K562 (cell line): ENCODE results near the gene UNC13C. TPM values are rescaled to one million over a fixed set of nuclear protein-coding genes. Genes with fewer than 3 reads are reported as not detected.

Experiments
- ATAC-seq: fragments of 200-7000 bp; cut with Tn5 transposase; 3 replicates; pipeline ENCODE4 v1.9.1; 2020; ENCODE audit warnings: moderate library complexity
- BruUV-seq: library from RNA; stranded (reverse); fragments of 400-500 nt; replicated peaks from 2 replicates; lab custom pipeline; 2021; lab: Mats Ljungman, UMichigan
- CTCF ChIA-PET: fragments of 300-600 bp; formaldehyde crosslinking; extraction: SDS; loops from one replicate; lab custom pipeline; 2021; ENCODE audit warnings: low intra/inter-chr PET ratio; lab: Yijun Ruan, JAX
- POLR2A ChIA-PET: fragments of 300-600, 350-650 bp; sonication (Branson Sonifier 250); formaldehyde crosslinking; extraction: SDS; loops from one replicate; lab custom pipeline; 2021; ENCODE audit warnings: antibody characterized with exemption, inconsistent platforms; lab: Yijun Ruan, JAX
- DNase-seq, 4 experiments: peaks; one replicate each; pipeline versions ENCODE4 v3.0.0 to v3.0.0-alpha.2; 2011 to 2018; ENCODE audit warnings: low spot score in 3 of 4, mixed read lengths in 3 of 4; ENCODE audit errors: extremely low read depth in 1 of 4
- FAIRE-seq: peaks from 2 replicates; lab custom pipeline; 2011; peaks lifted over from hg19 to GRCh38; lab: Jason Lieb, UNC
- H2AFZ ChIP-seq: 2 replicates; pipeline ENCODE4 v1.6.0; 2011; ENCODE audit warnings: low read depth, low read length, control low read depth, inconsistent platforms
- H3K27ac ChIP-seq: fragments of 200-600 bp; 3 replicates; pipeline ENCODE4 v1.8.0; 2011; ENCODE audit warnings: low read depth, mild to moderate bottlenecking, control low read depth, inconsistent platforms, low read length, moderate library complexity, mixed read lengths; ENCODE audit errors: extremely low read depth
- H3K27me3 ChIP-seq, 2 experiments: fragments of 300-600 bp in 1 of 2; 2 replicates in 1 of 2; 3 replicates in 1 of 2; pipeline versions ENCODE4 v1.6.0 to v1.8.0; 2011; ENCODE audit warnings: inconsistent platforms in 2 of 2, low read length in 2 of 2, mild to moderate bottlenecking in 1 of 2, mixed read lengths in 1 of 2, moderate library complexity in 1 of 2; ENCODE audit not compliant: control insufficient read depth in 2 of 2, insufficient read depth in 2 of 2
- H3K36me3 ChIP-seq: fragments of 300-600 bp; 3 replicates; pipeline ENCODE4 v1.8.0; 2011; ENCODE audit warnings: mild to moderate bottlenecking, low read length, inconsistent platforms; ENCODE audit not compliant: control insufficient read depth, insufficient read depth
- H3K4me1 ChIP-seq, 2 experiments: fragments of 200-600 bp in 1 of 2; replicated peaks in 1 of 2; 2 replicates in 1 of 2; 3 replicates in 1 of 2; pipeline versions ENCODE4 v1.5.1 to v1.8.0; 2011; ENCODE audit warnings: inconsistent platforms in 2 of 2, low read length in 2 of 2, mild to moderate bottlenecking in 1 of 2, mixed read lengths in 1 of 2, moderate library complexity in 1 of 2; ENCODE audit not compliant: control insufficient read depth in 2 of 2, insufficient read depth in 2 of 2
- H3K4me2 ChIP-seq: 2 replicates; pipeline ENCODE4 v1.6.1; 2011; ENCODE audit warnings: low read length, control low read depth, inconsistent platforms, mixed read lengths; ENCODE audit not compliant: insufficient read depth
- H3K4me3 ChIP-seq: fragments of 200-600 bp; sonication (generic), shearing (Covaris generic); 2 replicates; pipeline ENCODE4 v1.5.1; 2016; ENCODE audit warnings: control low read depth, inconsistent platforms
- H3K79me2 ChIP-seq: fragments of 200-600 bp; 3 replicates; pipeline ENCODE4 v1.8.0; 2011; ENCODE audit warnings: low read length, inconsistent platforms; ENCODE audit not compliant: control insufficient read depth, insufficient read depth
- H3K9ac ChIP-seq, 2 experiments: 2 replicates each; pipeline versions ENCODE4 v1.6.0 to v1.6.1; 2011; ENCODE audit warnings: low read depth in 2 of 2, low read length in 2 of 2, control low read depth in 1 of 2, inconsistent platforms in 1 of 2, mild to moderate bottlenecking in 1 of 2, mixed read lengths in 1 of 2; ENCODE audit not compliant: insufficient read depth in 1 of 2
- H3K9me1 ChIP-seq: one replicate; pipeline ENCODE4 v1.6.0; 2011; ENCODE audit warnings: inconsistent platforms, mild to moderate bottlenecking, low read length, moderate library complexity; ENCODE audit not compliant: control insufficient read depth, insufficient read depth
- H3K9me3 ChIP-seq: replicated peaks from 2 replicates; pipeline ENCODE4 v1.5.1; 2011; ENCODE audit warnings: low read depth, low read length, inconsistent platforms; ENCODE audit not compliant: control insufficient read depth, insufficient read depth
- H4K20me1 ChIP-seq: replicated peaks from 2 replicates; pipeline ENCODE4 v1.6.1; 2011; ENCODE audit warnings: low read length, inconsistent platforms, mixed read lengths; ENCODE audit not compliant: control insufficient read depth, insufficient read depth
- CBFA2T3 ChIP-seq: fragments of 450-650 bp; IDR thresholded peaks from 2 replicates; pipeline ENCODE4 v1.6.1; 2017
- CBX5 ChIP-seq: IDR thresholded peaks from 2 replicates; pipeline ENCODE4 v1.6.1; 2014; ENCODE audit warnings: low read depth, borderline replicate concordance
- GTF2A2 ChIP-seq: IDR thresholded peaks from 2 replicates; pipeline ENCODE4 v1.6.1; 2016; ENCODE audit warnings: mild to moderate bottlenecking, missing genetic modification characterization, missing compliant biosample characterization
- KLF16 ChIP-seq: IDR thresholded peaks from 2 replicates; pipeline ENCODE4 v1.6.1; 2016; ENCODE audit warnings: antibody characterized with exemption
- NR2F6 ChIP-seq: fragments of 450-650 bp; formaldehyde crosslinking; IDR thresholded peaks from 2 replicates; pipeline ENCODE4 v1.4.0; 2020; ENCODE audit warnings: mild to moderate bottlenecking
- RCOR1 ChIP-seq, 2 experiments: IDR thresholded peaks; 2 replicates each; pipeline ENCODE4 v1.6.1; 2012; ENCODE audit warnings: low read depth in 2 of 2, low read length in 2 of 2, borderline replicate concordance in 1 of 2, improper control_type of control experiment in 1 of 2
- SOX6 ChIP-seq: fragments of 450-650 bp; IDR thresholded peaks from 2 replicates; pipeline ENCODE4 v1.6.1; 2014; ENCODE audit warnings: mild to moderate bottlenecking
- ZNF699 ChIP-seq: fragments of 250-450 bp; sonication (Bioruptor Pico); IDR thresholded peaks from 2 replicates; pipeline ENCODE4 v1.8.0; 2021; ENCODE audit warnings: mild to moderate bottlenecking, moderate library complexity; ENCODE audit not compliant: insufficient replicate concordance
- ZNF778 ChIP-seq: fragments of 450-650 bp; formaldehyde crosslinking; IDR thresholded peaks from 2 replicates; pipeline ENCODE4 v1.4.0; 2020; ENCODE audit warnings: mild to moderate bottlenecking, moderate library complexity
- WGBS: fragments of 100-300 bp; shearing (Covaris generic); methylation state at CpG from one replicate; pipeline ENCODE4 v1.1.6; 2016; ENCODE audit warnings: low coverage, mixed read lengths; ENCODE audit not compliant: insufficient coverage; ENCODE audit errors: missing lambda C conversion rate; 5-methylcytosine and 5-hydroxymethylcytosine counted together
- in situ Hi-C: fragments of 300-500 bp; cut with MboI; formaldehyde crosslinking; loops from 4 replicates; pipeline ENCODE4 v1.15.0; 2018; ENCODE audit warnings: inconsistent platforms, mixed read lengths
- intact Hi-C: fragments of 100-400 bp; cut with micrococcal nuclease; formaldehyde crosslinking; loops from 2 replicates; pipeline ENCODE4 v1.14.2; 2022
- polyA plus RNA-seq, 8 experiments: library from polyadenylated mRNA; depleted of rRNA in 4 of 8; stranded (reverse) in 5 of 8; unstranded in 3 of 8; fragments of >200 nt; fragmentation: Nextera tagmentation in 2 of 8; fragmentation: Illumina TruSeq in 1 of 8; extraction: Ambion mirVana in 2 of 8; extraction: Trizol in 1 of 8; gene quantifications; 2 replicates each; pipeline versions ENCODE4 v1.2.1 to v1.2.3, GENCODE V29; 2011 to 2014; ENCODE audit warnings: inconsistent platforms in 1 of 8, missing spikeins in 1 of 8
- total RNA-seq, 7 experiments: library from RNA; depleted of rRNA in 6 of 7; stranded (reverse); fragments of >200 nt in 6 of 7; fragmentation: Illumina TruSeq in 2 of 7; extraction: Trizol in 2 of 7; gene quantifications; 2 replicates each; pipeline versions ENCODE4 v1.2.1 to v1.2.3, GENCODE V29; 2011 to 2021; ENCODE audit warnings: low replicate concordance in 1 of 7
- TF ChIP-seq, protein P1 (sequence below): fragments of 450-650 bp; IDR thresholded peaks from 2 replicates; pipeline ENCODE4 v1.7.0; 2016; ENCODE audit warnings: borderline replicate concordance
- TF ChIP-seq, protein P2 (sequence below): fragments of 250-450 bp; sonication (Bioruptor Pico); IDR thresholded peaks from 2 replicates; pipeline ENCODE4 v1.6.1; 2021; ENCODE audit warnings: mild to moderate bottlenecking

UNC13C gene
- total and polyA plus RNA-seq, 9 of the 15 experiments (the other 6 are each of a cell fraction or from before 2014, with no cell fraction given): not detected

DNA sequence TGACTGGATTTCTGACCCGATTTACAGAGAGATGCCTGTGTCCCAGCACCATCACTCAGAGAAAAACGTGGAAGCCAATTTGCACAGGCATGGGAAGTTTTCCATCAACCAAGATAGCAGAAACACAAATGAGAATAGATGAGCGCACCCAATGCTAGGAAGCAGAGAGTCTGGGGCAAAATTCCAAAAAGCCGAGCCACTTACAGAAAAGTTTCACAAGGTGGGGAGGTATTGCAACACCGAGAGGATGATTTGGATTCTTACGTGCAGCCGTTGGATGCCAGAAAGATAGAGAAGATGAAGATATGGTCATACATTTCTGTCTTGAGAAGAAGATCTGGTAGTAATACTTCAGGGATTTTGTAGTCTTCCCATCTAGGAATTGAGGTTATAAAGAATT lies 57.4 kb downstream of the UNC13C start (continued):
- TF ChIP-seq, protein P1, sequence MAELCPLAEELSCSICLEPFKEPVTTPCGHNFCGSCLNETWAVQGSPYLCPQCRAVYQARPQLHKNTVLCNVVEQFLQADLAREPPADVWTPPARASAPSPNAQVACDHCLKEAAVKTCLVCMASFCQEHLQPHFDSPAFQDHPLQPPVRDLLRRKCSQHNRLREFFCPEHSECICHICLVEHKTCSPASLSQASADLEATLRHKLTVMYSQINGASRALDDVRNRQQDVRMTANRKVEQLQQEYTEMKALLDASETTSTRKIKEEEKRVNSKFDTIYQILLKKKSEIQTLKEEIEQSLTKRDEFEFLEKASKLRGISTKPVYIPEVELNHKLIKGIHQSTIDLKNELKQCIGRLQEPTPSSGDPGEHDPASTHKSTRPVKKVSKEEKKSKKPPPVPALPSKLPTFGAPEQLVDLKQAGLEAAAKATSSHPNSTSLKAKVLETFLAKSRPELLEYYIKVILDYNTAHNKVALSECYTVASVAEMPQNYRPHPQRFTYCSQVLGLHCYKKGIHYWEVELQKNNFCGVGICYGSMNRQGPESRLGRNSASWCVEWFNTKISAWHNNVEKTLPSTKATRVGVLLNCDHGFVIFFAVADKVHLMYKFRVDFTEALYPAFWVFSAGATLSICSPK: no peak

GRCh38 chr15:54045397-54045796 lies 67.2 kb downstream of the UNC13C start:
- H3K4me3 ChIP-seq: no peak overlapping the region
- H4K20me1 ChIP-seq: no peaks in the 10 kb centered on the region
- intact Hi-C loops (no loop called here), in situ Hi-C loops (no loop called here)
- ATAC-seq: no peak
- BruUV-seq: no TSS peak
- H3K4me1 ChIP-seq: no peaks in the 10 kb centered on the region
- H3K79me2 ChIP-seq: no peaks in the 10 kb centered on the region
- H3K9ac ChIP-seq: no peak overlapping the region
- WGBS: 0% methylated on average over 2 of the region's 2 CpGs
- no peak overlapping the region for H3K27ac ChIP-seq
- no peaks in the 10 kb centered on the region for H3K27me3 ChIP-seq
- DNase-seq: no peak
- no peak for FAIRE-seq
- no peak overlapping the region for H2AFZ ChIP-seq
- ChIA-PET CTCF (no interaction called here), POLR2A (no interaction called here)
- no peak for TF ChIP-seq RCOR1 (IDR thresholded peaks at IDR 0.05; ENCODE audit: borderline replicate concordance in 1 of 2, low read depth in 2 of 2, low read length in 2 of 2)
- TF ChIP-seq CBX5: no peak
- TF ChIP-seq, protein P2, sequence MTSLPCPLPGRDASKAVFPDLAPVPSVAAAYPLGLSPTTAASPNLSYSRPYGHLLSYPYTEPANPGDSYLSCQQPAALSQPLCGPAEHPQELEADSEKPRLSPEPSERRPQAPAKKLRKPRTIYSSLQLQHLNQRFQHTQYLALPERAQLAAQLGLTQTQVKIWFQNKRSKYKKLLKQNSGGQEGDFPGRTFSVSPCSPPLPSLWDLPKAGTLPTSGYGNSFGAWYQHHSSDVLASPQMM (CRISPR knock-in tag): no peak
- no peak for TF ChIP-seq ZNF699 (CRISPR knock-in tag)
- TF ChIP-seq KLF16: no peak
- TF ChIP-seq GTF2A2 (tag): no peak
- TF ChIP-seq ZNF778 (CRISPR knock-in tag): no peak
- no peak for TF ChIP-seq SOX6
- TF ChIP-seq CBFA2T3: no peak
- no peak for TF ChIP-seq NR2F6 (CRISPR knock-in tag)
- H3K9me3 ChIP-seq: no peaks in the 10 kb centered on the region; the same call in 1 of the 2 replicates
- no peak overlapping the region for H3K4me2 ChIP-seq
- no peaks in the 10 kb centered on the region for H3K36me3 ChIP-seq
- no peaks in the 10 kb centered on the region for H3K9me1 ChIP-seq
